HepG2 (cell line): Measurements from ENCODE around the gene KCNQ2. TPM values are rescaled to one million over a fixed set of nuclear protein-coding genes. Genes with fewer than 3 reads are reported as not detected.

Source experiments
- ARHGAP35 ChIP-seq: sonication (generic); formaldehyde crosslinking; IDR thresholded peaks from 2 replicates; pipeline ENCODE4 v1.9.0; 2022; ENCODE audit warnings: mild to moderate bottlenecking, inconsistent platforms, moderate library complexity, missing genetic modification reagents, borderline replicate concordance
- CBX5 ChIP-seq: sonication (generic); formaldehyde crosslinking; IDR thresholded peaks from 2 replicates; pipeline ENCODE4 v1.4.0; 2020; ENCODE audit warnings: missing genetic modification reagents, borderline replicate concordance
- CENPX ChIP-seq: sonication (generic); formaldehyde crosslinking; IDR thresholded peaks from 2 replicates; pipeline ENCODE4 v1.9.0; 2021; ENCODE audit warnings: mild to moderate bottlenecking, missing genetic modification reagents, moderate library complexity
- CREM ChIP-seq, 2 experiments: sonication (generic) in 1 of 2; formaldehyde crosslinking in 1 of 2; IDR thresholded peaks; 2 replicates each; pipeline versions ENCODE4 v1.4.0 to v1.6.1; 2016 to 2020; ENCODE audit warnings: antibody characterized with exemption in 1 of 2, mild to moderate bottlenecking in 1 of 2, missing genetic modification reagents in 1 of 2
- GABPA ChIP-seq, 2 experiments: IDR thresholded peaks; 2 replicates each; pipeline ENCODE4 v1.6.1; 2011 to 2016; ENCODE audit warnings: low read depth in 2 of 2, low read length in 1 of 2, missing biosample characterization in 1 of 2, missing genetic modification characterization in 1 of 2
- HDAC1 ChIP-seq: sonication (generic); formaldehyde crosslinking; IDR thresholded peaks from 2 replicates; pipeline ENCODE4 v1.5.1; 2020; ENCODE audit warnings: mild to moderate bottlenecking, missing genetic modification reagents
- KDM5B ChIP-seq: sonication (generic); formaldehyde crosslinking; IDR thresholded peaks from 2 replicates; pipeline ENCODE4 v1.4.0; 2020; ENCODE audit warnings: missing genetic modification reagents, mild to moderate bottlenecking, borderline replicate concordance
- NBN ChIP-seq: fragments of 450-650 bp; conservative IDR thresholded peaks from 2 replicates; pipeline ENCODE4 v1.6.1; 2017
- PAF1 ChIP-seq: IDR thresholded peaks from 2 replicates; pipeline ENCODE4 v1.6.1; 2016; ENCODE audit warnings: missing genetic modification reagents, missing compliant biosample characterization
- PATZ1 ChIP-seq: sonication (generic); formaldehyde crosslinking; IDR thresholded peaks from 2 replicates; pipeline ENCODE4 v1.4.0; 2020; ENCODE audit warnings: missing genetic modification reagents
- PLRG1 ChIP-seq: fragments of 450-650 bp; conservative IDR thresholded peaks from 2 replicates; pipeline ENCODE4 v1.6.1; 2016
- POLR2AphosphoS5 ChIP-seq: IDR thresholded peaks from 2 replicates; pipeline ENCODE4 v1.6.1; 2012; ENCODE audit warnings: low read depth, low read length
- SP2 ChIP-seq: sonication (generic); formaldehyde crosslinking; IDR thresholded peaks from 2 replicates; pipeline ENCODE4 v1.5.1; 2020; ENCODE audit warnings: mild to moderate bottlenecking, missing genetic modification reagents
- TOPORS ChIP-seq: sonication (generic); formaldehyde crosslinking; IDR thresholded peaks from 2 replicates; pipeline ENCODE4 v1.8.0; 2023; ENCODE audit warnings: mild to moderate bottlenecking, missing genetic modification reagents
- TP53 ChIP-seq: sonication (generic); formaldehyde crosslinking; conservative IDR thresholded peaks from 2 replicates; pipeline ENCODE4 v1.4.0; 2020; ENCODE audit warnings: missing genetic modification reagents
- USF2 ChIP-seq, 2 experiments: sonication (generic) in 1 of 2; formaldehyde crosslinking in 1 of 2; IDR thresholded peaks; 2 replicates each; pipeline versions ENCODE4 v1.5.1 to v1.6.1; 2011 to 2020; ENCODE audit warnings: borderline replicate concordance in 1 of 2, low read depth in 1 of 2, low read length in 1 of 2, mild to moderate bottlenecking in 1 of 2, missing genetic modification reagents in 1 of 2, moderate library complexity in 1 of 2
- YEATS4 ChIP-seq: sonication (generic); formaldehyde crosslinking; IDR thresholded peaks from 2 replicates; pipeline ENCODE4 v1.4.0; 2020; ENCODE audit warnings: missing genetic modification reagents, borderline replicate concordance
- ZFY ChIP-seq: sonication (generic); formaldehyde crosslinking; IDR thresholded peaks from 2 replicates; pipeline ENCODE4 v1.4.0; 2020; ENCODE audit warnings: missing genetic modification reagents
- ZNF207 ChIP-seq: fragments of 450-650 bp; IDR thresholded peaks from 2 replicates; pipeline ENCODE4 v1.6.1; 2016; ENCODE audit warnings: antibody characterized with exemption, borderline replicate concordance
- ZNF512 ChIP-seq: sonication (generic); formaldehyde crosslinking; IDR thresholded peaks from 2 replicates; pipeline ENCODE4 v1.4.0; 2020; ENCODE audit warnings: mild to moderate bottlenecking, missing genetic modification reagents
- ZNF543 ChIP-seq: sonication (generic); formaldehyde crosslinking; IDR thresholded peaks from 2 replicates; pipeline ENCODE4 v1.4.0; 2020; ENCODE audit warnings: mild to moderate bottlenecking, missing genetic modification reagents
- ZNF564 ChIP-seq: sonication (generic); formaldehyde crosslinking; IDR thresholded peaks from 2 replicates; pipeline ENCODE4 v1.8.1; 2023; ENCODE audit warnings: mild to moderate bottlenecking, missing genetic modification reagents
- ZNF616 ChIP-seq: sonication (generic); formaldehyde crosslinking; IDR thresholded peaks from 2 replicates; pipeline ENCODE4 v1.5.0; 2020; ENCODE audit warnings: low read depth, mild to moderate bottlenecking, missing genetic modification reagents
- ZNF652 ChIP-seq: IDR thresholded peaks from 2 replicates; pipeline ENCODE4 v1.6.1; 2016; ENCODE audit warnings: low read depth, borderline replicate concordance
- ZNF776 ChIP-seq: sonication (generic); formaldehyde crosslinking; IDR thresholded peaks from 2 replicates; pipeline ENCODE4 v1.4.0; 2020; ENCODE audit warnings: mild to moderate bottlenecking, missing genetic modification reagents
- ZNF879 ChIP-seq: sonication (generic); formaldehyde crosslinking; IDR thresholded peaks from 2 replicates; pipeline ENCODE4 v1.8.1; 2023; ENCODE audit warnings: missing genetic modification reagents
- polyA plus RNA-seq, 8 experiments: library from polyadenylated mRNA; depleted of rRNA in 3 of 8; stranded (reverse) in 7 of 8; unstranded in 1 of 8; fragments of >200 nt; fragmentation: Illumina TruSeq in 4 of 8; extraction: Trizol in 4 of 8; gene quantifications; 2 replicates each; pipeline versions ENCODE4 v1.2.1 to v1.2.3, GENCODE V29; 2011 to 2016; ENCODE audit warnings: low read depth in 4 of 8, missing spikeins in 1 of 8, mixed read lengths in 1 of 8; ENCODE audit not compliant: insufficient read depth in 1 of 8
- total RNA-seq, 5 experiments: library from RNA; depleted of rRNA; stranded (reverse); fragments of >200 nt; fragmentation: Illumina TruSeq; extraction: Trizol; gene quantifications; 2 replicates each; pipeline ENCODE4 v1.2.3, GENCODE V29; 2016; ENCODE audit warnings: low read depth in 1 of 5

Gene KCNQ2
- total and polyA plus RNA-seq, 2 of the 13 experiments (the other 11 are each of a cell fraction or from before 2014, with no cell fraction given), result not detected

GRCh38 chr20:63520934-63521601, 48.6 kb upstream of the KCNQ2 start (continued):
- TF ChIP-seq ZNF616 (CRISPR knock-in tag) (no peak), CENPX (no peak), YEATS4 (CRISPR knock-in tag) (peak; percentile 38; the same call in 1 of the 2 replicates), ZNF543 (CRISPR knock-in tag) (0 out of 2 replicates have a peak, but pooled peaks have one; percentile 33), PATZ1 (peak; percentile 9; the same call in 1 of the 2 replicates), TP53 (no peak), TOPORS (no peak), ZNF652 (no peak), CREM (IDR thresholded peaks at IDR 0.05) (no peak), CREM (CRISPR knock-in tag; IDR thresholded peaks at IDR 0.05) (no peak), USF2 (IDR thresholded peaks at IDR 0.05; ENCODE audit: low read depth, low read length) (no peak), USF2 (CRISPR knock-in tag; IDR thresholded peaks at IDR 0.05; ENCODE audit: borderline replicate concordance) (no peak), POLR2AphosphoS5 (no peak), PLRG1 (no peak), GABPA (IDR thresholded peaks at IDR 0.05; ENCODE audit: low read depth, low read length) (no peak), GABPA (CRISPR knock-in tag; IDR thresholded peaks at IDR 0.05; ENCODE audit: low read depth) (no peak), ZNF879 (CRISPR knock-in tag) (no peak), ARHGAP35 (CRISPR knock-in tag) (no peak), PAF1 (CRISPR knock-in tag) (no peak), KDM5B (CRISPR knock-in tag) (0 out of 2 replicates have a peak, but pooled peaks have one; percentile 45), ZNF512 (no peak), NBN (no peak), ZFY (CRISPR knock-in tag) (peak; percentile 41; the same call in 1 of the 2 replicates), ZNF564 (CRISPR knock-in tag) (no peak), SP2 (CRISPR knock-in tag) (no peak), HDAC1 (CRISPR knock-in tag) (no peak), ZNF207 (no peak), CBX5 (CRISPR knock-in tag) (no peak), ZNF776 (CRISPR knock-in tag) (0 out of 2 replicates have a peak, but pooled peaks have one; percentile 33)
